ENCODE results near the gene THSD7A.

Gene THSD7A

GRCh38 chr7:11552676-11553296 is 279.2 kb downstream of the THSD7A start:
- Histone ChIP-seq H3K36me3 (ENCODE audit: control insufficient read depth, insufficient read depth, low read length) (no peaks in the 10 kb centered on the region), H3K27me3 (ENCODE audit: control insufficient read depth, insufficient read depth, low read length) (no peaks in the 10 kb centered on the region), H3K27ac (ENCODE audit: low read length) (no peak overlapping the region), H3K4me3 (ENCODE audit: low read length) (no peak overlapping the region), H3K4me1 (ENCODE audit: control insufficient read depth, insufficient read depth, low read length) (no peaks in the 10 kb centered on the region), H3K9me3 (ENCODE audit: control insufficient read depth, insufficient read depth, low read length) (no peaks in the 10 kb centered on the region)
- DNase-seq (ENCODE audit: low read depth, low spot score), result no peak
- no CpG with 5 or more reads among the region's 6 CpGs for WGBS (ENCODE audit: insufficient coverage, insufficient read length)

DNA sequence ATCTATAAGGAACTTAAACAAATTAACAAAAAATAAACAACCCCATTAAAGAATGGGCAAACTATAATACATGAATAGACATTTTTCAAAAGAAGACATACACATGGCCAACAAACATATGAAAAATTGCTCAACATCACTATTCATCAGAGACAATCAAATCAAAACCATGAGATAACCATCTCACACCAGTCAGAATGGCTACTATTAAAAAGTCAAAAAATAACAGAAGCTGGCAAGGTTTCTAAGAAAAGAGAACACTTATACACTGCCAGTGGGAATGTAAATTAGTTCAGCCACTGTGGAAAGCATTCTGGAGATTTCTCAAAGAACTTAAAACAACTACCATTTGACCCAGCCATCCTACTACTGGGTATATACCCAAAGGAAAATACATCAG is 280.5 kb downstream of the THSD7A start:
- Histone ChIP-seq H3K27me3 (ENCODE audit: control insufficient read depth, insufficient read depth, low read length) (no peaks in the 10 kb centered on the region), H3K9me3 (ENCODE audit: control insufficient read depth, insufficient read depth, low read length) (no peaks in the 10 kb centered on the region), H3K27ac (ENCODE audit: low read length) (no peak overlapping the region), H3K36me3 (ENCODE audit: control insufficient read depth, insufficient read depth, low read length) (no peaks in the 10 kb centered on the region), H3K4me3 (ENCODE audit: low read length) (no peak overlapping the region), H3K4me1 (ENCODE audit: control insufficient read depth, insufficient read depth, low read length) (no peaks in the 10 kb centered on the region)
- DNase-seq (ENCODE audit: low read depth, low spot score), result no peak

GRCh38 chr7:11548532-11548931 is 283.5 kb downstream of the THSD7A start:
- Histone ChIP-seq H3K27me3 (ENCODE audit: control insufficient read depth, insufficient read depth, low read length) (no peaks in the 10 kb centered on the region), H3K27ac (ENCODE audit: low read length) (no peak overlapping the region), H3K4me3 (ENCODE audit: low read length) (no peak overlapping the region), H3K36me3 (ENCODE audit: control insufficient read depth, insufficient read depth, low read length) (no peaks in the 10 kb centered on the region), H3K4me1 (ENCODE audit: control insufficient read depth, insufficient read depth, low read length) (no peaks in the 10 kb centered on the region), H3K9me3 (ENCODE audit: control insufficient read depth, insufficient read depth, low read length) (no peaks in the 10 kb centered on the region)
- DNase-seq (ENCODE audit: low read depth, low spot score), result no peak
- WGBS (ENCODE audit: insufficient coverage, insufficient read length), result no CpG with 5 or more reads among the region's 1 CpG

- Histone ChIP-seq H3K9me3 (ENCODE audit: control insufficient read depth, insufficient read depth, low read length) (no peaks in the 10 kb centered on the region), H3K27ac (ENCODE audit: low read length) (no peak overlapping the region), H3K36me3 (ENCODE audit: control insufficient read depth, insufficient read depth, low read length) (no peaks in the 10 kb centered on the region), H3K4me3 (ENCODE audit: low read length) (no peak overlapping the region), H3K27me3 (ENCODE audit: control insufficient read depth, insufficient read depth, low read length) (no peaks in the 10 kb centered on the region), H3K4me1 (ENCODE audit: control insufficient read depth, insufficient read depth, low read length) (no peaks in the 10 kb centered on the region)
- WGBS (ENCODE audit: insufficient coverage, insufficient read length), result no CpG with 5 or more reads among the region's 8 CpGs
- no peak for DNase-seq (ENCODE audit: low read depth, low spot score)
Observed at GRCh38 chr7:11541330-11541729, 290.7 kb downstream of the THSD7A start.

- H3K27me3 ChIP-seq (ENCODE audit: control insufficient read depth, insufficient read depth, low read length), result no peaks in the 10 kb centered on the region
- WGBS (ENCODE audit: insufficient coverage, insufficient read length), result no CpG with 5 or more reads among the region's 3 CpGs
- no peak overlapping the region for H3K4me3 ChIP-seq (ENCODE audit: low read length)
- no peaks in the 10 kb centered on the region for H3K36me3 ChIP-seq (ENCODE audit: control insufficient read depth, insufficient read depth, low read length)
- DNase-seq (ENCODE audit: low read depth, low spot score), result no peak
- H3K4me1 ChIP-seq (ENCODE audit: control insufficient read depth, insufficient read depth, low read length), result no peaks in the 10 kb centered on the region
- H3K27ac ChIP-seq (ENCODE audit: low read length), result no peak overlapping the region
- H3K9me3 ChIP-seq (ENCODE audit: control insufficient read depth, insufficient read depth, low read length), result no peaks in the 10 kb centered on the region
Observed at GRCh38 chr7:11540271-11540761, 291.7 kb downstream of the THSD7A start.

- no peak for DNase-seq (ENCODE audit: low read depth, low spot score)
- Histone ChIP-seq H3K36me3 (ENCODE audit: control insufficient read depth, insufficient read depth, low read length) (no peaks in the 10 kb centered on the region), H3K4me3 (ENCODE audit: low read length) (no peak overlapping the region), H3K27me3 (ENCODE audit: control insufficient read depth, insufficient read depth, low read length) (no peaks in the 10 kb centered on the region), H3K27ac (ENCODE audit: low read length) (no peak overlapping the region), H3K4me1 (ENCODE audit: control insufficient read depth, insufficient read depth, low read length) (no peaks in the 10 kb centered on the region), H3K9me3 (ENCODE audit: control insufficient read depth, insufficient read depth, low read length) (no peaks in the 10 kb centered on the region)
- WGBS (ENCODE audit: insufficient coverage, insufficient read length), result no CpG with 5 or more reads among the region's 3 CpGs
Observed at GRCh38 chr7:11539853-11540252, 292.1 kb downstream of the THSD7A start.

DNA sequence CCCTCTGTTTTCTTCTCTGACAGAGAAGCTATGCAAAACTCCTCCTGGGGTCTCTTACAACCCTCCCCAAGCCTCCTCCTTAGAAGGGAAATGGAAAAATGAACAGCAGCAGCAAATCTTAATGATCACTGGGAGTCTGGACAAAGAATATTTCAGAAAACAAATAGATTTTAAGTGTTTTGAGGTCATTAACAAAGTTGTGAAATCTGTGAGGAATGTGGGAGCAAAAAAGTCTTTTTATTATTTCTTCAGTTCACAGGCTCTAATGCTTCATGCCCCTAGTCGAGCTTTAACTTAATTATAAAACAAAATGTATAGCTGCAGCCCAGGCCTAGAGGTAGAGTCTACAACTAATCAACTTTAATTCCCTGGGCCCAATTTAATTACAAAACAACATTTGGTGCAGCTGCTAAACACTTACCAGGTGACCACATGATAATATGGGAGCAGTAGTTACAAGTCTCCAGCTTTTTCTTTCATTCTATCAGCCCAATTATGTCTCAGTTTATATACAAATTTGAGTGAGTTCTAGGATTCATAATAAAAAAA is 293.2 kb downstream of the THSD7A start:
- no peak overlapping the region for H3K4me3 ChIP-seq (ENCODE audit: low read length)
- H3K9me3 ChIP-seq (ENCODE audit: control insufficient read depth, insufficient read depth, low read length), result no peaks in the 10 kb centered on the region
- WGBS (ENCODE audit: insufficient coverage, insufficient read length), result no CpG with 5 or more reads among the region's 1 CpG
- DNase-seq (ENCODE audit: low read depth, low spot score), result no peak
- no peaks in the 10 kb centered on the region for H3K36me3 ChIP-seq (ENCODE audit: control insufficient read depth, insufficient read depth, low read length)
- H3K4me1 ChIP-seq (ENCODE audit: control insufficient read depth, insufficient read depth, low read length), result no peaks in the 10 kb centered on the region
- no peak overlapping the region for H3K27ac ChIP-seq (ENCODE audit: low read length)
- H3K27me3 ChIP-seq (ENCODE audit: control insufficient read depth, insufficient read depth, low read length), result no peaks in the 10 kb centered on the region

GRCh38 chr7:11533229-11533820 is 298.7 kb downstream of the THSD7A start:
- Histone ChIP-seq H3K27me3 (ENCODE audit: control insufficient read depth, insufficient read depth, low read length) (no peaks in the 10 kb centered on the region), H3K36me3 (ENCODE audit: control insufficient read depth, insufficient read depth, low read length) (no peaks in the 10 kb centered on the region), H3K4me3 (ENCODE audit: low read length) (no peak overlapping the region), H3K4me1 (ENCODE audit: control insufficient read depth, insufficient read depth, low read length) (no peaks in the 10 kb centered on the region), H3K27ac (ENCODE audit: low read length) (no peak overlapping the region), H3K9me3 (ENCODE audit: control insufficient read depth, insufficient read depth, low read length) (no peaks in the 10 kb centered on the region)
- no peak for DNase-seq (ENCODE audit: low read depth, low spot score)
- WGBS (ENCODE audit: insufficient coverage, insufficient read length), result no CpG with 5 or more reads among the region's 3 CpGs

DNA sequence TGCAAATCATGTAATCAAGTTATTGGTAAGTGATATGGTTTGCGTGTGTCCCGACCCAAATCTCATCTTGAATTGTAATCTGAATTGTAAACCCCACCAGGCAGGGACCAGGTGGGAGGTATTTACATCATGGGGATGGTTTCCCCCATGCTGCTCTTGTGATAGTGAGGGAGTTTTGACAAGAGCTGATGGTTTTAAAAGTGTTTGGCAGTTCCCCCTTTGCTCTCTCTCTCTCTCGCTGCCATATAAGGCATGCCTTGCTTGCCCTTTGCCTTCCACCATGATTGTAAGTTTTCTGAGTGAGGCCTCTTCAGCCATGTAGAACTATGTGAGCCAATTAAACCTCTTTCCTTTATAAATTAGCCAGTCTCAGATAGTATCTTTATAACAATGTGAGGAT is 302.6 kb downstream of the THSD7A start:
- H3K4me1 ChIP-seq (ENCODE audit: control insufficient read depth, insufficient read depth, low read length), result no peaks in the 10 kb centered on the region
- no peak for DNase-seq (ENCODE audit: low read depth, low spot score)
- H3K27ac ChIP-seq (ENCODE audit: low read length), result no peak overlapping the region
- no peak overlapping the region for H3K4me3 ChIP-seq (ENCODE audit: low read length)
- H3K27me3 ChIP-seq (ENCODE audit: control insufficient read depth, insufficient read depth, low read length), result no peaks in the 10 kb centered on the region
- no CpG with 5 or more reads among the region's 3 CpGs for WGBS (ENCODE audit: insufficient coverage, insufficient read length)
- no peaks in the 10 kb centered on the region for H3K9me3 ChIP-seq (ENCODE audit: control insufficient read depth, insufficient read depth, low read length)
- H3K36me3 ChIP-seq (ENCODE audit: control insufficient read depth, insufficient read depth, low read length), result no peaks in the 10 kb centered on the region

DNA sequence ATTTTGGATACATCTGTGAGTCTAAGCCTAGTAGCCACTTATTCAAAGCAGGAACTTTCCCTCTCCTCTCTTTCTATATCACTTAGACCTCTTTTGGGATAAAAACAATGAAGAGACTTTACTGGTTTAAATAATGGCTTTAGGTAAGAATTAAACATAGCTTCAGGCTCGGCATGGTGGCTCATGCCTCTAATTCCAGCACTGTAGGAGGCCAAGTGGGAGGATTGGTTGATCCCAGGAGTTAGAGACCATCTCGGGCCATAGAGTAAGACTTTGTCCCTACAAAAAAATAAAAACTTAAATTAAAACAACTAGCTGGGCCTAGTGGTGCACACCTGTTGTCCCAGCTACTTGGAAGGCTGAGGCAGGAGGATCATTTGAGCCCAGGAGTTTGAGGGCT is 304.3 kb downstream of the THSD7A start:
- no peaks in the 10 kb centered on the region for H3K27me3 ChIP-seq (ENCODE audit: control insufficient read depth, insufficient read depth, low read length)
- no peaks in the 10 kb centered on the region for H3K4me1 ChIP-seq (ENCODE audit: control insufficient read depth, insufficient read depth, low read length)
- H3K36me3 ChIP-seq (ENCODE audit: control insufficient read depth, insufficient read depth, low read length), result no peaks in the 10 kb centered on the region
- no peak overlapping the region for H3K4me3 ChIP-seq (ENCODE audit: low read length)
- no peak for DNase-seq (ENCODE audit: low read depth, low spot score)
- no CpG with 5 or more reads among the region's 2 CpGs for WGBS (ENCODE audit: insufficient coverage, insufficient read length)
- H3K27ac ChIP-seq (ENCODE audit: low read length), result no peak overlapping the region
- no peaks in the 10 kb centered on the region for H3K9me3 ChIP-seq (ENCODE audit: control insufficient read depth, insufficient read depth, low read length)
